HG02759 (cell line): ENCODE measurements around the gene IL10.

Source experiments
- ATAC-seq: cut with Tn5 transposase; IDR thresholded peaks from one replicate; pipeline ENCODE4 v1.9.1; 2021; ENCODE audit warnings: mild to moderate bottlenecking, moderate library complexity; ENCODE audit not compliant: unreplicated experiment

The IL10 gene

GRCh38 chr1:206772243-206772937, at the start of gene IL10:
Gene IL10 (minus strand): TSS chr1:206772494. CDS start chr1:206772435, 59 bp downstream.
- no peak for ATAC-seq

- no peak for ATAC-seq
Measured at GRCh38 chr1:206821493-206821892, 49.2 kb upstream of the IL10 start.

- ATAC-seq: no peak
Measured at GRCh38 chr1:206816390-206817287, 44.3 kb upstream of the IL10 start.

GRCh38 chr1:206814716-206815341, 42.5 kb upstream of the IL10 start:
- no peak for ATAC-seq

- ATAC-seq: no peak
Measured at GRCh38 chr1:206812471-206812870, 40.2 kb upstream of the IL10 start.

GRCh38 chr1:206809504-206810084, 37.3 kb upstream of the IL10 start:
- no peak for ATAC-seq

- ATAC-seq: peak; percentile 67
Measured at GRCh38 chr1:206808615-206809014, 36.3 kb upstream of the IL10 start.

- no peak for ATAC-seq
Measured at GRCh38 chr1:206805357-206805756, 33.1 kb upstream of the IL10 start.

GRCh38 chr1:206804156-206804737, 32.0 kb upstream of the IL10 start:
- no peak for ATAC-seq

- peak; percentile 96 for ATAC-seq
Measured at GRCh38 chr1:206803221-206803730, 31.0 kb upstream of the IL10 start.

- no peak for ATAC-seq
Measured at GRCh38 chr1:206802401-206802800, 30.1 kb upstream of the IL10 start.

GRCh38 chr1:206801467-206801866, 29.2 kb upstream of the IL10 start:
- no peak for ATAC-seq

- no peak for ATAC-seq
Measured at GRCh38 chr1:206800891-206801290, 28.6 kb upstream of the IL10 start.

- ATAC-seq: no peak
Measured at GRCh38 chr1:206800411-206800810, 28.1 kb upstream of the IL10 start.

GRCh38 chr1:206799311-206799710, 27.0 kb upstream of the IL10 start:
- no peak for ATAC-seq

GRCh38 chr1:206798384-206798996, 26.2 kb upstream of the IL10 start:
- no peak for ATAC-seq

GRCh38 chr1:206797534-206798383, 25.5 kb upstream of the IL10 start:
- no peak for ATAC-seq

GRCh38 chr1:206796981-206797402, 24.7 kb upstream of the IL10 start:
- ATAC-seq: no peak

GRCh38 chr1:206796116-206796515, 23.8 kb upstream of the IL10 start:
- no peak for ATAC-seq
